PC-9 (cell line): Measurements from ENCODE around the gene FUZ.

Experiments used
- CTCF ChIP-seq: fragments of 200-600 bp; sonication (generic); conservative IDR thresholded peaks from 2 replicates; pipeline ENCODE4 v1.6.1; 2017; ENCODE audit warnings: mixed run types, antibody characterized with exemption, mild to moderate bottlenecking, moderate library complexity
- EZH2 ChIP-seq: fragments of 200-600 bp; sonication (generic); IDR thresholded peaks from 2 replicates; pipeline ENCODE4 v1.8.0; 2017; ENCODE audit warnings: antibody characterized with exemption, low read depth

- no peak for TF ChIP-seq CTCF
- TF ChIP-seq EZH2, result no peak
Observed at GRCh38 chr19:49808711-49809159, 4.4 kb downstream of the FUZ start.
